HFFc6 (cell line): Measurements from ENCODE around the gene LRRC59. TPM values are rescaled to one million over a fixed set of nuclear protein-coding genes. Genes with fewer than 3 reads are reported as not detected.

Experiments
- DNase-seq: peaks from one replicate; pipeline ENCODE4 v3.0.0-alpha.2; 2018
- H3K27ac Mint-ChIP-seq: 2 replicates; pipeline ENCODE4 v1.8.0; 2020; ENCODE audit warnings: mild to moderate bottlenecking, mixed read lengths
- H3K27me3 Mint-ChIP-seq: 2 replicates; pipeline ENCODE4 v1.8.0; 2021; ENCODE audit warnings: mild to moderate bottlenecking, moderate library complexity, mixed read lengths; ENCODE audit not compliant: insufficient read depth
- H3K36me3 Mint-ChIP-seq: 2 replicates; pipeline ENCODE4 v1.8.0; 2021; ENCODE audit warnings: low read depth, mixed read lengths
- H3K4me1 Mint-ChIP-seq: 2 replicates; pipeline ENCODE4 v1.8.0; 2020; ENCODE audit warnings: low read depth, mixed read lengths
- H3K4me3 Mint-ChIP-seq: 2 replicates; pipeline ENCODE4 v1.8.0; 2020; ENCODE audit warnings: mild to moderate bottlenecking, moderate library complexity, mixed read lengths
- H3K9me3 Mint-ChIP-seq: 2 replicates; pipeline ENCODE4 v1.8.0; 2020; ENCODE audit warnings: mild to moderate bottlenecking, mixed read lengths
- CTCF ChIP-seq: fragments of 200-600 bp; sonication (generic); IDR thresholded peaks from 2 replicates; pipeline ENCODE4 v1.5.0; 2021; ENCODE audit warnings: antibody characterized with exemption, mild to moderate bottlenecking
- total RNA-seq, 6 experiments: library from RNA; stranded (reverse); fragmentation: NEBNext Ultra II Directional; extraction: Animal tissue kit (Norgen Biotek cat#: 25700); gene quantifications; 2 replicates in 1 of 6; 3 replicates in 5 of 6; pipeline ENCODE4 v1.2.3, GENCODE V29; 2021

Gene LRRC59
- total RNA-seq, 6 experiments from 2014 or later: 214 to 272 (median 261) TPM

- DNase-seq: peak; percentile 70
- Mint-ChIP-seq H3K4me3 (peak overlapping the region; percentile 28; the same call in 1 of the 2 replicates), H3K9me3 (no peaks in the 10 kb centered on the region), H3K36me3 (peaks cover 12% of the 10 kb centered on the region), H3K27me3 (no peaks in the 10 kb centered on the region; the same call in 1 of the 2 replicates), H3K4me1 (peaks cover 41% of the 10 kb centered on the region), H3K27ac (peak overlapping the region; percentile 81)
- TF ChIP-seq CTCF: peak; percentile 59
Measured at GRCh38 chr17:50364715-50365114, 32.6 kb downstream of the LRRC59 start.

- H3K9me3 Mint-ChIP-seq: no peaks in the 10 kb centered on the region
- no peak overlapping the region for H3K4me3 Mint-ChIP-seq
- peaks cover 11% of the 10 kb centered on the region for H3K36me3 Mint-ChIP-seq
- TF ChIP-seq CTCF: no peak
- peak overlapping the region; percentile 81 for H3K27ac Mint-ChIP-seq
- peaks cover 41% of the 10 kb centered on the region for H3K4me1 Mint-ChIP-seq
- no peaks in the 10 kb centered on the region; the same call in 1 of the 2 replicates for H3K27me3 Mint-ChIP-seq
- DNase-seq: no peak
Measured at GRCh38 chr17:50364061-50364458, 33.3 kb downstream of the LRRC59 start.

DNA sequence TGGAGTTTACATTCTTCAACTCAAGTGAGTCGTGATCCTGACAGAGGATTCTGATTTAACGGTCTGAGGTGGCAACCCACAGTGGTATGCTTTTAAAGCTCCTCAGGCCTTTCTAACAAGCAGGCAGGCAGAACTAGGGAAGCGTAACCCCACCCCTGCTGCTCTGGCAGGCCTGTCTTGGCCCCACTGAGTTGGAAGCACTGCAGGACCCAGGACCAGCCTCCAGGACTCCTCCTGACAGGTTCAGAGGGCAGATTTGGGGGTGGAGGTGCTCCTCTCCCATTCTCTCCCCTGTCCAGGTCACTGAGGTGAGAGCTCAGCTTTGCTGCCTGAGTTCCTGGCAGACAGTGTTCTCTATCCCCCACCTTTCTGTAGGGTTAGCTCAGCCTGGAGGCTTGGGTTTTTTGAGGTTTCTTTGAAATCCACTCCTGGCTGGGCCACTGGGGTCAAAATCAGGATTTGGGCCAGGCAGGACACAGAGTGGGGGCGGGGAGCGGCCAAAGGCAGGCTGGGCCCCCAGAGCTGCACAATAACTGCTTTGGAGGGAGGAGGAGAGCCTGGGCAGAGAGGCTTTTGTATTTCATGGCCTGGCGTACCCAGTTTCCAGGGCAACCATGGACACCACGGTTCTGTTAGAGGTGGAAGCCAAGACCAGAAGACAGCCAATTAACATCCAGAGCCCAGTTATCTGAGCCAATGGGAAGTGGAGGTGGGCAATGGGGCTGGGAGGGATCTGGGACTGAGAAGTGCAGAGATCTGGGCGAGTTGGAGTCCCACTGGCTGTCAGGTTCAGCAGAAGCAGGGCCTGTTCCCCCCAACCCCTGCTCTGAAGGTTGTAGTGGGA, 33.9 kb downstream of the LRRC59 start:
- Mint-ChIP-seq H3K27ac (peak overlapping the region; percentile 57), H3K9me3 (no peaks in the 10 kb centered on the region), H3K4me1 (peaks cover 41% of the 10 kb centered on the region), H3K27me3 (no peaks in the 10 kb centered on the region; the same call in 1 of the 2 replicates), H3K4me3 (no peak overlapping the region; the same call in 1 of the 2 replicates), H3K36me3 (peaks cover 9% of the 10 kb centered on the region)
- DNase-seq: peak; percentile 48
- no peak for TF ChIP-seq CTCF

- Mint-ChIP-seq H3K4me3 (no peak overlapping the region), H3K27ac (peak overlapping the region; percentile 74; the same call in 1 of the 2 replicates), H3K4me1 (peaks cover 41% of the 10 kb centered on the region), H3K9me3 (no peaks in the 10 kb centered on the region), H3K27me3 (no peaks in the 10 kb centered on the region; the same call in none of the 2 replicates), H3K36me3 (peaks cover 2% of the 10 kb centered on the region)
- no peak for DNase-seq
- TF ChIP-seq CTCF: no peak
Measured at GRCh38 chr17:50362661-50363060, 34.7 kb downstream of the LRRC59 start.

GRCh38 chr17:50361561-50362480, 35.5 kb downstream of the LRRC59 start:
- peak; percentile 58 for DNase-seq
- H3K9me3 Mint-ChIP-seq: no peaks in the 10 kb centered on the region
- no peaks in the 10 kb centered on the region; the same call in 1 of the 2 replicates for H3K36me3 Mint-ChIP-seq
- H3K27me3 Mint-ChIP-seq: no peaks in the 10 kb centered on the region; the same call in none of the 2 replicates
- H3K27ac Mint-ChIP-seq: peak overlapping the region; percentile 74
- no peak overlapping the region for H3K4me3 Mint-ChIP-seq
- peaks cover 41% of the 10 kb centered on the region for H3K4me1 Mint-ChIP-seq
- TF ChIP-seq CTCF: peak; percentile 88
